AG09309 (cell line): Measurements from ENCODE around the gene GPBAR1.
"Not testable (repeated sequence)": the region's sequence is repeated elsewhere in the genome, so short reads cannot be mapped to it uniquely, and the experiment has no call there.

ENCODE experiments used
- DNase-seq: peaks from one replicate; pipeline ENCODE4 v3.0.0-alpha.2; 2010; ENCODE audit warnings: low read depth
- H3K4me3 ChIP-seq: 2 replicates; pipeline ENCODE4 v1.5.1; 2011; ENCODE audit warnings: mild to moderate bottlenecking, low read depth, low read length, moderate library complexity; ENCODE audit not compliant: control insufficient read depth
- TF ChIP-seq, protein P1 (sequence below): IDR thresholded peaks from 2 replicates; pipeline ENCODE4 v1.5.1; 2011; ENCODE audit warnings: mild to moderate bottlenecking, low read depth, low read length, inconsistent platforms; ENCODE audit not compliant: insufficient read depth, control insufficient read depth; ENCODE audit errors: missing control alignments

Gene GPBAR1

DNA sequence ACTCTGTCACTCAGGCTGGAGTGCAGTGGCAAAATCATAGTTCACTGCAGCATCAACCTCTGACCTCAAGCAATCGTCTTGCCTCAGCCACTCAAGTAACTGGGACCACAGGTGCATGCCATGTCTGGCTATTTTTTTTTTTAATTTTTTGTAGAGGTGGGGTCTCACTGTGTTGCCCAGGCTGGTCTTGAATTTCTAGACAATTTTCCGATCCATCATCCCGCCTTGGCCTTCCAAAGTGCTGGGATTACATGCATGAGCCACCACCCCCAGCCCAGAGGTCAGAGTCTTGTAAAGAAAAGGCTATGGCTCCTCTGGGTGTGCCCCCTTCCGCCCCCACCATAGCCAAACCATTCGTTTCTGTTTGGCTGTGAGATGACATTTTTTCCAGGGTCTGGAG lies 44.6 kb downstream of the GPBAR1 start:
- TF ChIP-seq, protein P1, sequence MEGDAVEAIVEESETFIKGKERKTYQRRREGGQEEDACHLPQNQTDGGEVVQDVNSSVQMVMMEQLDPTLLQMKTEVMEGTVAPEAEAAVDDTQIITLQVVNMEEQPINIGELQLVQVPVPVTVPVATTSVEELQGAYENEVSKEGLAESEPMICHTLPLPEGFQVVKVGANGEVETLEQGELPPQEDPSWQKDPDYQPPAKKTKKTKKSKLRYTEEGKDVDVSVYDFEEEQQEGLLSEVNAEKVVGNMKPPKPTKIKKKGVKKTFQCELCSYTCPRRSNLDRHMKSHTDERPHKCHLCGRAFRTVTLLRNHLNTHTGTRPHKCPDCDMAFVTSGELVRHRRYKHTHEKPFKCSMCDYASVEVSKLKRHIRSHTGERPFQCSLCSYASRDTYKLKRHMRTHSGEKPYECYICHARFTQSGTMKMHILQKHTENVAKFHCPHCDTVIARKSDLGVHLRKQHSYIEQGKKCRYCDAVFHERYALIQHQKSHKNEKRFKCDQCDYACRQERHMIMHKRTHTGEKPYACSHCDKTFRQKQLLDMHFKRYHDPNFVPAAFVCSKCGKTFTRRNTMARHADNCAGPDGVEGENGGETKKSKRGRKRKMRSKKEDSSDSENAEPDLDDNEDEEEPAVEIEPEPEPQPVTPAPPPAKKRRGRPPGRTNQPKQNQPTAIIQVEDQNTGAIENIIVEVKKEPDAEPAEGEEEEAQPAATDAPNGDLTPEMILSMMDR: no peak
- no peak overlapping the region for H3K4me3 ChIP-seq
- DNase-seq: no peak

DNA sequence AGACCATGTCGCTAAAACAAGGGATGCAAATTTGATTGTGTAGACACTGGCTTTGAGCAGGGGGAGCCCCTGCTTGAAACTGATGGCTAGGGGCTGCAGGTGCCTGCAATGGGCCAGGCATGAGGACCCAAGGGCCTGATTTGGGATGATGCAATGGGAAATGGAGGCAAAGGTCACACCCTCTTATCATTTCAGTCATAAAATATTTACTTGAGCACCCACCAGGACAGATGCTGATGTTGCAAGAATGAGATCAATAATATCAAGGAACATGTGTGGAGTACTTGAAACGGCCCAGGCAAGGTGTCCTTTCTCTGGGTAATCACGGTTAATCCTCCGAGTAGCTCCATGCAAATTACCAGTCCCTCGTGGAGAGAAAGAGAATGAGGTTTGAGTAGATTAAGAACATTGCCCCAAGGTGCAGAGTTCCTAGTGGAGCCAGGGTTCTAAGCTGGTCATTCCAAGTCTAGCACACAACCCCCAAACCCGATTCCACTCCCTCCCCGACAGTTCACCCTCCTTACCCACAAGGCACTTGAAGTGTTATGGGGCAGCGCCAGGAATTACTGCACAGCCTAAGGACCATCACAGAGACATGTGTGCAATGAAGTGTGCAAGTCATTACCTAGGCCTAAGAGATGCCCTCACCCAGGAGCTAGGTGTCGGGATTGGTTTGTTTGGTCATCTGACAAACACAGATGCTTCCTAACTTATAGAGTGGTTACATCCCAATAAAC lies 45.5 kb downstream of the GPBAR1 start:
- no peak for DNase-seq
- TF ChIP-seq, protein P1: no peak
- no peak overlapping the region for H3K4me3 ChIP-seq

DNA sequence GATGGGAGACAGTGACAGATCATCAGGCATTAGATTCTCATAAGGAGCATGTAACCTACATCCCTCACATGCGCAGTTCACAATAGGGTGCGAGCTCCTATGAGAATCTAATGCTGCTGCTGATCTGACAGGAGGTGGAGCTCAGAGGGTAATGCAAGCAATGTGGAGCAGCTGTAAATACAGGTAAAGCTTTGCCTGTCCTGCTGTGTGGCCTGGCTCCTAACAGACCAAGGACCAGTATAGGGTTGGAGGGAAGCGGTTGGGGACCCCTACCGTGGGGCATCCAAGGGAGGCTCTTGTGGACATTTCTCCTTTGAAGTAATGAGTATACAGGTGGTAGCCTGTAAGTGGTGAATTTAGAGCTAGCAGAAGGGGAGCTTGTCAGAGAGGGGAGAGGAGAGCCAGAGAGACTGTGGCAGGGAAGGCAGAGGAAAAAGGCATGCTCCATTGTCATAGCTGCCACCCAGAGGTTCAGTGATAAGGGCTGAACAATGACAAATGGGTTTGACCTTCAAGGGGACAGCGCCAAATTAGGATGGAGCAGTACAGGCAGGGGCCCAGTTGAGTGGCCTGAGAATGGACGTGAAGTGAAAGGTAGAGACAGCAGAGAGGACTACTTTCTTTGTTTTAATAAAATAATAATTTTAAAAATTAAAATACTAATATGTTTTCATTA lies 46.7 kb downstream of the GPBAR1 start:
- TF ChIP-seq, protein P1: no peak
- H3K4me3 ChIP-seq: no peak overlapping the region

DNA sequence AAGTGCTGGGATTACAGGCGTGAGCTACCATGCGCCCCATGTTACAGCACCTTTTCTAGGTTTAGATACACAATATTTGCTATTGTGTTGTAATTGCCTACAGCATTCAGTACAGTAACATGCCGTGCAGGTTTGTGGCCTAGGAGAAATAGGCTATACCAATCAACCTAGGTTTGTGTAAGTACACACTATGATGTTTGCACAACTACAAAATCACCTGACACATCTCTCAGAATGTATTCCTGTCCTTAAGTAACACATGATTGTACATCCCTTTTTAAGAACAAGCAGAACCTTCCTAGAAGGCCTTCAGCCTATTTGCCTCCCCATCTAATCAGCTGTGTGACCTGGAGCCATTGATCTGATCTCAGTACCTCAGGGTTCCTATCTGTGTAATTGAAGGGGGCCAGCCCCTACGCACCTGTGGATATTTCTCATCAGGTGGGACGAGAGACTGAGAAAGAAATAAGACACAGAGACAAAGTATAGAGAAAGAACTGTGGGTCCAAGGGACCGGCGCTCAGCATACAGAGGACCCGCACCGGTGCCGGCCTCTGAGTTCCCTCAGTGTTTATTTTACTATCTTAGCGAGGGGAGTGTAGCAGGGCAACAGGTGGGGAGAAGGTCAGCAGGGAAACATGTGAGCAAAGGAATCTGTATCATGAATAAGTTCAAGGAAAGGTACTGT lies 50.2 kb downstream of the GPBAR1 start:
- no peak overlapping the region for H3K4me3 ChIP-seq
- TF ChIP-seq, protein P1: no peak
- no peak for DNase-seq

More for the DNA sequence above, 46.7 kb downstream of the GPBAR1 start:
- DNase-seq: no peak

DNA sequence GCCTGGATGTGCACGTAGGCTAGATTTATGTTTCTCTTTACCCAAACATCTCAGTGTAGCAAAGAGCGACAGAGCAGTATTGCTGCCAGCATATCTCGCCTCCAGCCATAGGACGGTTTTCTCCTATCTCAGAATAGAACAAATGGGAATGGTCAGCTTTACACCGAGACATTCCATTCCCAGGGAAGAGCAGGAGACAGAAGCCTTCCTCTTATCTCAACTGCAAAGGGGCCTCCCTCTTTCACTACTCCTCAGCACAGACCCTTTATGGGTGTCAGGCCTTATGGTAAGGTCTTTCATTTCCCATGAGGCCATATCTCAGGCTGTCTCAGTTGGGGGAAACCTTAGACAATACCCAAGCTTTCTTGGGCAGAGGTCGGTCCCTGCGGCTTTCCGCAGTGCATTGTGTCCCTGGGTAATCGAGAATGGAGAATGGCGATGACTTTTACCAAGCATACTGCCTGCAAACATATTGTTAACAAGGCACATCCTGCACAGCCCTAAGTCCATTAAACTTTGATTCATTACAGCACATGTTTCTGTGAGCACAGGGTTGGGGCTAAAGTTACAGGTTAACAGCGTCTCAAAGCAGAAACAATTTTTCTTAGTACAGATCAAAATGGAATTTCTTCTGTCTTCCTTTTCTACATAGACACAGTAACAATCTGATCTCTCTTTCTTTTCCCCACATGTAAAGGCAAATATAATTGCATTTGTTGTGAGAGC lies 50.9 kb downstream of the GPBAR1 start:
- H3K4me3 ChIP-seq, DNase-seq: not testable (repeated sequence)

- H3K4me3 ChIP-seq: no peak overlapping the region
- DNase-seq: no peak
- TF ChIP-seq, protein P1: no peak
These were observed 51.5 kb downstream of the GPBAR1 start for GRCh38 chr2:218312267-218312756.
